HG02938 (cell line): ENCODE measurements around the gene TENM4.

Source experiments
- ATAC-seq: cut with Tn5 transposase; IDR thresholded peaks from one replicate; pipeline ENCODE4 v1.9.1; 2021; ENCODE audit warnings: mild to moderate bottlenecking, moderate library complexity; ENCODE audit not compliant: unreplicated experiment

The TENM4 gene

GRCh38 chr11:78954261-78954660 lies 486.6 kb downstream of the TENM4 start:
- no peak for ATAC-seq

- ATAC-seq, result no peak
These were observed 487.9 kb downstream of the TENM4 start for GRCh38 chr11:78952890-78953289.

- ATAC-seq, result no peak
These were observed 488.7 kb downstream of the TENM4 start for GRCh38 chr11:78952175-78952574.

- no peak for ATAC-seq
These were observed 490.7 kb downstream of the TENM4 start for GRCh38 chr11:78949976-78950690.

- ATAC-seq, result no peak
These were observed 493.6 kb downstream of the TENM4 start for GRCh38 chr11:78946945-78947902.

GRCh38 chr11:78943841-78944240 lies 497.0 kb downstream of the TENM4 start:
- no peak for ATAC-seq

- no peak for ATAC-seq
These were observed 497.7 kb downstream of the TENM4 start for GRCh38 chr11:78943154-78943553.

GRCh38 chr11:78941226-78941851 lies 499.5 kb downstream of the TENM4 start:
- no peak for ATAC-seq

- ATAC-seq, result no peak
These were observed 500.2 kb downstream of the TENM4 start for GRCh38 chr11:78940500-78941225.

GRCh38 chr11:78938971-78939370 lies 501.9 kb downstream of the TENM4 start:
- ATAC-seq, result no peak

GRCh38 chr11:78938036-78938435 lies 502.8 kb downstream of the TENM4 start:
- ATAC-seq, result no peak

GRCh38 chr11:78935398-78936068 lies 505.3 kb downstream of the TENM4 start:
- ATAC-seq, result no peak

GRCh38 chr11:78933350-78933749 lies 507.5 kb downstream of the TENM4 start:
- ATAC-seq, result no peak

- no peak for ATAC-seq
These were observed 508.1 kb downstream of the TENM4 start for GRCh38 chr11:78932757-78933156.

GRCh38 chr11:78931891-78932290 lies 508.9 kb downstream of the TENM4 start:
- ATAC-seq, result no peak

GRCh38 chr11:78930810-78931523 lies 509.9 kb downstream of the TENM4 start:
- ATAC-seq, result no peak

- no peak for ATAC-seq
These were observed 511.0 kb downstream of the TENM4 start for GRCh38 chr11:78929906-78930220.

- no peak for ATAC-seq
These were observed 511.5 kb downstream of the TENM4 start for GRCh38 chr11:78929207-78929905.

- ATAC-seq, result no peak
These were observed 513.3 kb downstream of the TENM4 start for GRCh38 chr11:78927511-78927910.
